Measurements from ENCODE around the gene NUCB2. TPM values are rescaled to one million over a fixed set of nuclear protein-coding genes. Genes with fewer than 3 reads are reported as not detected.

Gene NUCB2
- total RNA-seq, 1 donor from 2014 or later: 54.2 TPM

DNA sequence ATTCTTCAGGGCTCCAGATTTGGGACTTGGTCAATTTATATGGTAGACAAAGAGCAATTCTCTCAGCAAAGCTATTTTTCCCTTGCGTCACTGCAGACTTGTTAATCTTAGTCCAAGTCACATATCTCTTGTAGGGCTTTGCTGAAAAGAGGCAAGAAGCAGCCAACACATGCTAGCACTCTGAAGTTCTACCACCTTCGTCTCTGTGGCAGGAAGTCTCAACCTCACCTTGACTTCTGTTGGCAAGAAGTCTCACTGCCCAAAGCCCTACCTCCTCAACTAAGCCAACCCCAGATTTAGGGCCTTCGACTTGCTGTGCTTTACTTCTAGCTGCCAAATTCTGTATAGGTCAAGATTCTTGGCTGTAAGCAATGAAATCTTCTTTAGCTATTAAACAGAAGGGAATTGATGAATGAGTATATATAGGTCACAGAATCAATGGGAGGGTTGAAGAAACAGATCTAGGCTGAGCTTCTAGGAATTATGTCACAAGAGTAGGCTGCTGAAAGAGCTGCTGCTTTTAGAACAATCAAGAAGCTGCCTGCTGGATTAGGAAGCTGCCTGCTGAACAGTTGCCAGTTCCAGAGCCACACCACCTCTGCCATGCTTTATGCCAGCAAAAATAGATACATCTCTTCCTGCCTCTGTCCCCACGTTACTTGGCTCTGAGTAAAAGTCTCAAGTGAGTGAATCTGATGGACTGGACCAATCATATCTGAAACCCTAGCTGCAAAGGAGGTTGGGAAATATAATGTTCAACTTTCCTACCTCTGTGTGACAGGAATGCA is 57.5 kb downstream of the NUCB2 start:
- no peak for DNase-seq

DNA sequence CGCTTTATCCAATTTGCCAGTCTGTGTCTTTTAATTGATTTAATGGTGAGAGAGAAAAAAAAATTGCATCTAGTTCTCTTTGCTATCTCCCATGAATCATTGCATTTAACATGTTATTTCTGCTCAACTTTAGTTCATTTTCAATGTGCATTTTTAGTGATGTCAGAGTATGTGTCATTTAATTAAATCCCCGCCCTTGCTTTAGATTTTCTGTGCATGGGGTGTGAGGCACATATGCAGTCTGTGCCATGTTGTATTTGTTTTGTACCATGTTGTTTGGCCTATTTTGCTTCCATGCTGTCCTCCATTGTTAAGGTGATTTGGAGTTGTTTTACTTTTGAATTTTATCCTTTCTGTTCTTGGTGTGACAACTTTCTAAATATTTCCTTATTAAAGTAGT is 66.7 kb downstream of the NUCB2 start:
- DNase-seq: no peak

DNA sequence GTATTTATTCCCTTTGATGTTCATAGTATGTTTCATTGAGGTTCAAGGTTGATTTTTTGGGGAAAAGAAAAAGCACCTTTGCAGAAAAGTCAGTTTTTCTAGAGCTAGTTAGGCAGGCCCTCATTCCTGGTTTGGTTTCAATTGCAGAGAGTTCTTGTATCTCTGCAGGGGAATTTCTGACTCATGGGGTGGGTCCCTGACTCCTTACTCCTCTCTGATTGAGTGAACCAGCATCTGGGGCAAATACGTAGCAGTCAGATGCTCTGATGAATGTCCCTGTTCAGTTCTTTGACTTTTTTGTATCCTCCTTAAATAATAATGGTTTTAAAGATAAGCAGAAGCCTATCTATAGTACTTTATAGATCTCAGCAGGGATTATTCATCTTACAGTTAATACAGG is 67.4 kb downstream of the NUCB2 start:
- DNase-seq: no peak

DNA sequence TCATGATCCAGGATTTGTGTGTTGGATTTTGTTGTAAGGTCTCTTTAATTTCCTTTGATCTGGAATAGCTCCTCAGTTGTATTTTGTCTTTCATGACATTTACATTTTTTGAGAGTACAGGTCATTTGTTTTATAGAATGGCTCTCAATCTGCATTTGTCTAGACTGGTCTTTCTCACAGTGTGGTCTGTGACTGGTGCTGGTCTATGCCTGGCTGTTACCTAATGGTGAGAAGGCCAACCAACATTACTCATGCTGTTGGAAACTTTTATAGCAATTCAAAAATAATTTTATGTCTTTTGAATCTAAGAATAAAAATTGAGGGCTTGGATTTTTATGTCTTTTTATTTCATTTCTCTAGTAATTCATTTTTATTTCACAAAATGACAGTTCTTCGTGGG is 71.1 kb downstream of the NUCB2 start:
- DNase-seq: no peak

DNA sequence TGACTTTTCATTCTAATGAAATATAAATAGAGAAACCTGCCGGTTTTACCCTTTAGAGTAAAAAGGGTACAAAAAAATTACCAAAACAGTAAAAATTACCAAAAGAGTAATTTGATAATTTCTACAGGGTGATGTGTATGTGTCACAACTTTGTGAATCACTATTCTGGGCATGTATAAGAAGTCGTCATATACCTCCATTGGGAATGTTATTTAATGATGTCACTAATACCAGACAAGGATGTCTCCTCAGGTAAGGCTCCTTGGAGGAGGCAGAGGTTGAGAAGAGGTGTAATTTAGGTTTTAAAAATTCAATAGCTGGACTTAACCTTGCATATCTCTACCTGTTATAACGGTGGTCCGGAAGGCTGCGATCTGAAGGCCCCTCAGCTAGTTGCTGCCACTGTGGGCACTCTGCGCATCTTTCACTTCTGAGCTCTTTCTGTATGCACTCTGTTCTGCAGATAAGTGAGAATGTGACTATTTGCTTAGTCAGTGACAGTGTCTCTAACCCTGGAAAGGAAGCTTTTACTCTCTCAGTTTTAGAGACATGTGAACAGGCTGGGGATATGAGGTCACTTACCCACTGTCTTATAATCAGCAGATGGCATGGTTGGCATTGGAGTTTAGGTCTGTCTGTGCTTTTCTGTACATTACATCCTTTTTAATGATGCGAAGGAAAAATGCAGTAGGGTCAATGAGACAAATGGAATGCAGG is 74.1 kb downstream of the NUCB2 start:
- DNase-seq: no peak

DNA sequence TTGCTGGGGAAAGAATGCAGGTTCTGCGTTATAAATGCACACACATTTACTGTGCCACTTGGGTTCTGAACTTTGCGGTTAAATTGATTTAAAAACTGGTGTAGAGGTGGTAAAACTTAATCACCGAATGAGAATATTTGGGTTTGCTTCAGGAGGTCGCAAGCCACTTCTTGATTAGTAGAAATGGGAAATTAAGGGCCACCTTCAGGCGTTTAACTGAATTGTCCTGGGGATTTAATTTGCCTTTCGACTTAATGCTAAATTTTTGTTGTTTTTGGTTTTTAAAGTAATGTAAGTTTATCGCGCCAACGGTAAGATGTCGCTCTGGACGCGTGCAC is 74.6 kb downstream of the NUCB2 start:
- DNase-seq: no peak

DNA sequence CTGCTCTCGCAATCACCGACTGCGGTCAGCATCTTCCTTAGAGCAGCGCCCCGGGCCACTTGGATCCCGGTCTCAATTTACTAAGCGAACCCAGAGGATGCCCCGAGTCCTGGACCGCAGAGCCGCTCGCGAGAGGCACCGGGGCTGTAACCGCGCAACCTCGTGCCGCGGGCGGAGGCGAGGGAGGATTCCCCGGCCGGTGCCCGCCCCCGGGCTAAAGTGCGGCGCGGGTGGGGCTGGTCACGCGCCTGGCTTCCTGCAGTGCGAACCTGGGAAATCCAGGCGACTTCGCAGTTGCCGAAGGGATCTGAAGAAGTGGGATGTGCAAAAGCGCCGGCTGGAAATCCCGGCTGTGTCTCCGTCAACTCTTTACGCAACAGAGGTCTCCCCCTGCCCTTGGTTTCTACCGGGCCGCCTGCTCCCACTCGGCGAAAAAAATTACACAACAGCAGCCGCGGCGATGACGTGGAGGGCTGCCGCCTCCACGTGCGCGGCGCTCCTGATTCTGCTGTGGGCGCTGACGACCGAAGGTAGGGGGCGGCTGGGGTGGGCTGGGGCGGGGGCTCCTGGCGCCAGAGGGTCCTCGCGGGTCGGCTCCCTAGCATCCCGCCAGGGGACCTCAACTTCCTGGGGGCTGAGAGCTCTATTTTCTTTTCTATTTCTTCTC is 75.1 kb downstream of the NUCB2 start, which contains the start of gene NCR3LG1:
Gene NCR3LG1 (plus strand): TSS at position 291 of the 667 bp plus-strand sequence. CDS start 170 bp downstream, at position 461.
- peak; percentile 50 for DNase-seq

- peak; percentile 83 for DNase-seq
Measured at GRCh38 chr11:17352950-17353820, 76.6 kb downstream of the NUCB2 start.

DNA sequence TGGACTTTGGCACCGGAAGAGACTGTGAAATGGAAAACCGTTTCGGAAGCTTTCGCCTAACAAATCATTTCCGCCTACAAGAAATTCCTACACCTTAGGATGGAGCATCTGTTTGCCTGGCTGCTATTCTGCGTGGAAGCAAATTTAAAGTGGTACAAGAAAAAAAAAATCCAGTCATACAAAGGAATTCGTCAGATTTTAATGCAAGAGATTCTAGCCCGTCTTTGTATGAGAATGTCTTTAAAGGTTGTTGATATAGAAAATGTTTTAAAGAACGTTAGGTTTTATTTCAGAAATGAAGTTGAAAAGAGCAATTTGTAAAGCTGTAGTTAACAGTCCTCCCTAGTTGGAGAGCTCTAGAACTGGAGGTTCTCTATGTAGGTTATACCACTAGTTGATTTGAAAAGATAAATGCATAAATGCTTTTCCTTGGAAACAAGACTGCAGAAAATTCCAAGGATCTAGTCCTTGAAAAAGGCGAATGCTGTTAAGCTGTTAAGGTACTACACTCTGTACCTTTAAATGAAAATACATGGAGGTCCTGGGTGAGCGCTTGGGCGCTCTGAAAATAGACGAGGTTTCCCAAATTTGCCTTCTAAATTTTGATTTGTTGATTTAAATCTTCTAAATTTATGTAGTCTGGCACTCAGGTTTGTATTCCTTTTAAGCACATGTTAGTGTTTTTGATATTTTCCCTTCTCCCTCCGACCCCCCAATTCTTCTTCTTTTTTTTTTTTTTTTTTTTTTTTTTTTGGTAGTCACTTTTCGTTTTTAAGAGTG is 77.5 kb downstream of the NUCB2 start:
- DNase-seq: no peak

DNA sequence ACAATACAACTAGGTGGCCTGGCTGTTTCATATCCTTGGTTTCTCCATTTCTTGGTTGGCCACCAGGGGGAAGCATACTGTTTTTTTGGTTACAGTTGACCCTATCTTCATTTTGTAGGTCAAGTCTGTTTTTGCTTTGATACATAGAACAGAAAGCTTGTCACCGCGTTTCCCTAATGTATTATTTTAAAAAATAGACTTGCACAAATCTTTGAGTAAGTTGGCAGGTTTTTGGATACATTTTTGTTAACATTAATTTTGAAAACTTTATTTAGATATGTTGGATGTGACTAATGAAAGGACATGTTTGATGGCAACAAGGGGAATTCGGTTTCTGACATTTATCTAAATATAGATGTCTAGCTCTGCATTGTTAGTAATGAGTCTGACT is 78.1 kb downstream of the NUCB2 start:
- DNase-seq: peak; percentile 79

GRCh38 chr11:17366495-17366894 is 90.0 kb downstream of the NUCB2 start:
- DNase-seq: no peak

DNA sequence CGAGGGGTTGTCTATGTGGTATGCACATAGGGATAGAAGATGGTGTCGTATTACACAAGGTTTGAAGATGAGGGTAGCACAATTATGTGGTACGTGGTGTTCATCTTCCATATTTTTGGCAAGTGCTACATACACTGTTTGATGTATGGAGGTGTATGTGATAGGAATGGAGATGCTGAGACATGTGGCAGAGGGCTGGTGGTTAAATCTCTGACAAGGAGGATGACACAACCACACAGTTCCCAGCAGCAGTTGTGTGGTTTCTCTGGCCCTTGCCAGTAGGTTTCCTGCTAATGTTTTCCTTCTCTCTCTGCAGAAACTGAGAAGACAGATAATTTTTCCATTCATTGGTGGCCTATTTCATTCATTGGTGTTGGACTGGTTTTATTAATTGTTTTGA is 92.0 kb downstream of the NUCB2 start:
- DNase-seq: no peak

DNA sequence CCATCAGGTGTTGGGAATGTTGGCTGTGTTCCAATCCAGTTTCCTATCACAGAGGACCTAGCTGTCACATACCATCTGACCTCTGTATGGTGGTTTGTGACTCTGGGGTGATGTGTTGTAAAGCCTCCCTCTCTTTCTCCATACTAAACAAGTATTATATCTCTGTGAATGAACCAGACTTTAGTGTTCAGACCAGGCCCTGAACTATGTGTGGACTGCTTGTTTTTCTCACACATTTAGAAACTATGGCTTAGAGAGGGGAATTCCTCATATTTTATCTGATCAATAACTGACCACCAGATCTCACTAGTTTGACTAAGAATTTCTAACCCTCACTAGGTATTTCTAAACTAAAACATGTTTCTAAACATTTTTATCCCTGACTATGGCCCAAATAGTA is 92.6 kb downstream of the NUCB2 start:
- no peak for DNase-seq

DNA sequence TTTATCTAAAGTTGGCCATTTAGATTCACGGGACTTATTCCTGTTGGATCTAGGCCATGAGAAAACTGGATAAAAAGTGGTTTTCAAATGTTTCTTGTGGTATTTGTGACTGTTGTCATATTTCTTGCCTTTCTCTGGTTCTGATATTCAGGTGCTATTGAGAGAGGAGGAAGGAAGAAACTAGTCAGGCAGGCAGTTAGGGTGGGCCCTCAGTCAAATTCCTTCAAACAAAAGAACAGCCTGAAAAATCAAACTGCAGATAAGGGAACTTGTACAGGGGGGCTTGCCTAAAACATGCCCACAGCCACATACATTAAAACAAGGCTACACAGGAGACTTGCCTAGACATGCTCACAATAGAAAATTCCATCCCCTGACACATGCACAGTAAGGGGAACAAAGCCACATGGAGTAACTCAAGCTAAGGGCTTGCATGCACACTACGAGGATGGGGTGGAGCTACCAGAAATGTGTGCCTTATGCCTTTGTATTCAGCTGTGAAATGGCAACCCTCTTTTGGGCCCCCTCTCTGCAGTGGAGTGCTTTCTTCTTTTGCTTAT is 93.2 kb downstream of the NUCB2 start:
- DNase-seq: no peak

DNA sequence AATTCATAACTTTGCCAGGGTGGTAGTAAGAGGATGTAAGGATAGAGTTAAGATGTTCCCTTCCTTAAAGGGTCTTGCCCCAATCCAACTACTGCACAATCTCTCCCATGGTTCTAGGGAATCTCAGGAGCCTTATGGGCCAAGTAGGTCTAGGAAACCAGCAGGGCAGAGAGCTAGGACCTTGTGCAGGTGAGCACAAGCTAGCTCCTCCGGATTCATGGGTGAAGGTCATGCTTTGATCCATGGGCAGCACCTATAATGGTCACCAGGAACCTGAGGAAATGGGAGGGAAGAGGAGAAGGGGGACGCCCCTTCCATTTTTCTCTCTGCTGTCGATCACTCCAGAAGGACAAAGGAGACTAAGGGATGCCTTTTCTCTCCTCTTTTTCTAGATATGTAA is 95.1 kb downstream of the NUCB2 start:
- DNase-seq: no peak

GRCh38 chr11:17375547-17375946 is 99.0 kb downstream of the NUCB2 start:
- DNase-seq: no peak

DNA sequence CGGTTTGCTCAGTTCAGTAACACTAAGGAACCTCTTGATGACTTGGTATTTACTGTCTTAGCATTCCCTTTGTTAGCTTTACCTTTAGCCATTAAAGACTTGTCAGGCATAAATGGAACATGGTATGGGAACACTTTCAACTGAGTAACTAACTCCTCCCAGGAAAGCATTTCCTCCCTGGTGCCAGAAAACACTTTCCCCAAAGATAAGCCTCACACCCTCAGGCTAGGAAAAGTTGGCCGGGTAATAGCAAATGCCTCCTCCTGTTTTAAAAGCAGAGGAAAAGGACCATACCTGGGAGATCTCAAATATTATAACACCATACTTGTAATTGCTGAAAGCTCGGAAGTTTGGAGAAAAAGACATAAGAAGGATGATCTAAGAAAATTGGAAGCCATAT is 100.0 kb downstream of the NUCB2 start:
- DNase-seq: no peak

GRCh38 chr11:17378655-17379054 is 102.1 kb downstream of the NUCB2 start:
- no peak for DNase-seq

DNA sequence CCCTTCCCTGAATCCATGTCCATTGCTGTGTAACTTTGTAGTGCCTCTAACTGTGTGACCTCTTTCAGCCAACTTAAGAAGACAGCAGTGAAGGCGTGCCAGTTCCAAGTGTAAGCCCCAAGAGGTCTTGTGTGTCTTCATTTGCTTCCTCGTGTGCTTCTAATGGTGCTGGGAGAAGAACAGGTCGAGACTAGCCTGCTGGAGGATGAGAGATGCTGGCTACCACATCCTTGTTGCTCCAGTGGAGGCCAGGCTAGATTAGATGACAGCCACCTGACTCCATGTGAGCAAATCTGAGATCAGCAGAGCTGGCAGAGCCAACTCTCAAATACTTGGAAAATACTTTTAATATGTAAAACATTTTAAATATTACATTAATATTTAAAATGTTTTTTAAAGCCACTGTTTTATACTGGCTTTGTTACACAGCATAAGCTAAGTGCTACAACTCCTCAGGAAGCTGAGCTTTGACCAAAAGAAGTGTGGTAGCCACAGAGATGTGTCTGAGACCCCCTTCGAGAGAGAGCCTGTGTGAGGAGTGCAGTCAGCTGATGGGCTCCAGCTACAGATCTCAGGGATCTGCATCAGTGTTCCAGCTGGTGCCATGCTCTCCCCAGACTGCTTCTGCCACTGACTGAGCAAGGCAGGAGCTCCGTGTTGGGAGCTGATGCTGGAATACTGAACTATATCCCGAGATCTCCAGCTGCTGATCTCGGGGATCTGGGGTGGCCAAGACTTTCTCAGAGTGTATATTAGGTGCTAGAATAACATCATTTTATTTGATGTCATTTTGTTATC is 103.0 kb downstream of the NUCB2 start:
- DNase-seq: no peak

GRCh38 chr11:17381156-17381555 is 104.6 kb downstream of the NUCB2 start:
- DNase-seq: no peak

Measured in tongue (tissue), 2 donors.